ENCODE results near the gene SCT.

Gene SCT

DNA sequence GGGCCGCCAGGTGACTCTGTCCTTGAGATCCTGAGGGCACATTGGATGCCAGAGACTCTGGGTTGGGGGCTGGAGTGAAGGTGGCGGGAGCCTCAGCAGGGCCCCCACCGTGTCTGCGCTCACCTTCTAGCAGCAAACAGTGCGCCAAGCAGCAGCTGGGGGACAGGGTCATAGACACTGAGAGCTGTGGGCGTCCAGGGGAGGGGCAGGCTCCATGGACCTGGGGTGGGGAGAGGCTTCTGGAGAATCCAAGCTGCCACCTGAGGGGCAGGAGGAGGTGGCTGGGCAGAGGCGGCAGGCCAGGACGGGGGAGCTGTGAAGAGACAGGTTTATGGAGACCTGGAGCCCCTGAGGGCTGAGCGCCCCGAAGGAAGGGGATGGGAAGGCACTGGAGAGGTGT, 42.7 kb downstream of the SCT start:
- no peak for DNase-seq (ENCODE audit: low read depth)

DNA sequence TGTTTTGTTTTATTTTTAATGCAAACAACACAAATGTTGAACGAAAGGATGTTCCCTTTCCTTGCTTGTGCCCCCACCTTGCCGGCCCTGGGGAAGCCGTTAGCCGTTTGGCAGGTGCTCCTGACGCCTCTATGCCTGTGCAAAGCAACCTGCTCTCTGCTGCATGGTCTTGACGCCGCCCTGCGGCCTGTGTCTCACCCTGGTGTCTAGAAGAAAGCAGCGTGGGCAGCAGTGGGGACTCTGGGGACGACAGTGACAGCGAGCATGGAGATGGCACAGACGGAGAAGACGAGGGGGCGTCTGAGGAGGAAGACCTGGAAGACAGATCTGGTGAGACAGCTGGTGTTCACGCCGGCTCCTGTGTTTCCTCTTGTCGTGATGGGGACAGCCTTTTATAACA, 45.2 kb downstream of the SCT start:
- DNase-seq (ENCODE audit: low read depth), result no peak

DNA sequence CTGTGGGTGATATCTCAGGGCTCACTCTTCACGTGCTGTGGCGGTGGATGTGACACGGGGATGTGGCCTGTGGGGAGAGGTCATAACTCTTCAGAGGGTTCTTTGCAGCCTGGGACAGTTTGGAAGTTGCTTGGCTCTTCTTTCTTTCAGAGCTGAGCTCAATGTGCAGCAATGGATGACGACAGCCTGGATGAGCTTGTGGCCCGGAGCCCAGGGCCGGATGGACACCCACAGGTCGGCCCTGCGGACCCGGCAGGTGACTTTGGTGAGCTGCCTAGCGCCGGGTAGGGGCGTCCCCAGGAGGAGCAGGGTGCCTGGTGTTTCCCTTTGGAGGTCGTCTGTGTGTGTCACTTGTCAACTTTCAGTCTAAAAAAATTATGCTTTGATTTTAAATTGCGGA, 45.6 kb downstream of the SCT start:
- DNase-seq (ENCODE audit: low read depth), result no peak

DNA sequence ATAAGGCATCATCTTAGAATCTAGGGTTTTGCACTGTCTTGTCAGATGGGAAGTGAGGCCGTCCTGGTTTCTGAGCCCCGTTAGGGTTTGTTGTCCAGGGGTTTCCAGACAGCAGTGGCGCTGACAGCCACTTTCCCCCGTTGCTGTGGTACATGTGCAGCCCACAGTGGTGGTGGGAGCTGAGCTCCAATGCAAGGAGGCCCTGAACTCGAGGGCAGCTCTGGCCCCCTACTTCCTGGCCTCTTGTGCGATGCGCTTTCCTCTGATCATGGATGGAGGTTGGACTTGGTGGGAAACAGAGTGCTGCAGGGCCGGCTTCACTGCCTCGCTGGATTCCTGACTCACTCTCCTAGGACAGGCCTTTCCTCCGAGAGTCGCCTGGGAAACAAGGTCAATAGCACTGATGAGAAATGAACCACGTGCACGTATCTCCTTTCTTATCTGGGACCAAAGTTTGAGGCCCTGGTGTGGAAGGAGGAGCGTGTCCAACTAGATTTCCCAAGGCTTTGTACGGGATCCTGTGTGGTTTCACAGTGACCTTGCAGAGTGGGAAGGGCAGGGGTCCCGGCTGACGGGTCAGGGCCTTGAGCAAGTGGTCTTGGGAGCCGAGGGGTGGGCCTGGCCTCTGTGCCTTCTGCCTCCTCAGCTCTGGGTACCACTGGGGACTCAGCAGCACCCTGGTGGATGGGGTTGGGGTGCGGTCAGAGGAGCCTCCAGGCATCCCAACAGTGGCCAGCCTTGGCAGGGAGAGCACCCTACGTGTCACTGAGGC, 47.0 kb downstream of the SCT start:
- no peak for DNase-seq (ENCODE audit: low read depth)

DNA sequence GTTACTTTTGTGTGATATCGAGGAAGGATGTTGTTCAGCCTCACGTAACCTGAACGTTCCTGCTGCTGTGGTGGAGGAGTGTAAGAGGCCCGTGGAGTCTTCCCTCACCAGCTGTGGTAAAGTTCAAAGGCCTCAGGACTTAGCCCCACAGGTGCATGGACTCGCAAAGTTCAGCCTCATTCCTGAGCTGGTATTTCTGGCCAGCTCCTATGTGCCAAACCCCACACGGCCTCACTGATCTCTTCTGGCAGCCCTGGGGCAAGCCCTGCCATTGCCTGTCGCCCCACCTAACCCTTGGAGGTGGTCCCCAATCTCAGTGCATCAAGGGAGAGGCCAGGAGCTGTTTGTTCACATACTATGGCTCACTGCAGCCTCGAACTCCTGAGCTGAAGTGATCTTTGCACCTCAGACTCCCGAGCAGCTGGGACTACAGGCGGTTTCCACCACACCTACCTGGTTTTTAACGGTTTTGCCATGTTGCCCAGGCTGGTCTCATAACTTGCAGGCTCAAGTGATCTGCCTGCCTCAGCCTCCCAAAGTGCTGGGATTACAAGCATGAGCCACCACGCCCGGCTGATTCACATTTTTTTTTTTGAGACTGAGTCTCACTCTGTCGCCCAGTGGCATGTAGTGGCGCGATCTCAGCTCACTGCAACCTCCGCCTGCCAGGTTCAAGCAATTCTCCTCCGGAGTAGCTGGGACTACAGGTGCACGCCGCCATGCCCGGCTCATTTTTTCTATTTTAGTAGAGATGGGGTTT, 48.5 kb downstream of the SCT start:
- DNase-seq (ENCODE audit: low read depth), result no peak

DNA sequence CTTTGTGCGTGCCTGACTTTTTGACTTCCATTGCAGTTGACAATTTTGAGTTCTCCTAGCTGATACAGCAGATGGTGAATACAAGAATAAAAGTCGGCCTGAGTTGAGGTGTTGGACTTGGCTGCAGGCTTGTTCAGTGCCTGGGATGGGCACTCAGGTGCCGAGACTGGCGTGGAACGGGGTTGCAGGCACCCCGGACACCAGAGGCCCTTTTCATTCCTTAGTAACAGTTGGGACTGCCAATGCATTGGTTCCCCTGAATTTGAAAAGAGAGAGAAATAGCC, 49.4 kb downstream of the SCT start:
- no peak for DNase-seq (ENCODE audit: low read depth)

DNA sequence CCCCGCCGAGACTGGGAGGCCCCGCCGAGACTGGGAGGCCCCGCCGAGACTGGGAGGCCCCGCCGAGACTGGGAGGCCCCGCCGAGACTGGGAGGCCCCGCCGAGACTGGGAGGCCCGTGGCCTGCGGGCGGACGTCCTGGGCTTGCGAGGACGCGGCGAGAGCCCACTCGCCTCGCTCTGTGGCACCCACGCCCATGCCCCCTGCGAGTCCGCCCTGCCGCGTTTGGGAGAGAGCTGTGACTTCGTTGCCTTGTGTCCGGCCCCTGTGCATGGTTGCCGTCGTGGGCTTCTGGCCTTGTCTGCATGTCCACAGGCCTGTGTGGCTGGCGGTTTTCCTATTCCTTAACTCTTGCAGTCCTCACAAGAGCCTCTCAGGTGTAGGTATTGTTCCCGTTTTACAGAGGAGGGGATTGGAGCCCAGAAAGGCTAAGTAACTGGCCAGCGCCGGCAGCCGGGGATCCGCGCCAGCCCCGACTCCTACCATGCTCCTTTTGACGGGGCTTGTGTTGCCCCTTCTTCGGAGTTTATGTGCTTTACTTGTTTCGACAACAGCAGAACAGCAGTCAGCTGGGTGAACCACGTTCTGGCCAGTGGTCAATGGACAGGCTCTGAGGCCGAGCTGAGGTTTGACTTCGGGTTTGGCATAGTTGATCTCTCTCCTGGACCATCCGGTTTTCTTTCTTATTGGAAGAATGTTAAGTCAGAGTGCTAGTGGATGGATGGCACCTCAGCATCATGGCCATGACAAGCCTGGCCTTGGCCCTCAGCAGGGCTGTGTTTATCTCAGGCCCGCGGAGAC, 50.0 kb downstream of the SCT start:
- no peak for DNase-seq (ENCODE audit: low read depth)
